Measurements from ENCODE around the gene METTL8. TPM values are rescaled to one million over a fixed set of nuclear protein-coding genes. Genes with fewer than 3 reads are reported as not detected.

The METTL8 gene
- total and polyA plus RNA-seq, 11 donors = 4.2 to 18.5 (median 9.0) TPM

DNA sequence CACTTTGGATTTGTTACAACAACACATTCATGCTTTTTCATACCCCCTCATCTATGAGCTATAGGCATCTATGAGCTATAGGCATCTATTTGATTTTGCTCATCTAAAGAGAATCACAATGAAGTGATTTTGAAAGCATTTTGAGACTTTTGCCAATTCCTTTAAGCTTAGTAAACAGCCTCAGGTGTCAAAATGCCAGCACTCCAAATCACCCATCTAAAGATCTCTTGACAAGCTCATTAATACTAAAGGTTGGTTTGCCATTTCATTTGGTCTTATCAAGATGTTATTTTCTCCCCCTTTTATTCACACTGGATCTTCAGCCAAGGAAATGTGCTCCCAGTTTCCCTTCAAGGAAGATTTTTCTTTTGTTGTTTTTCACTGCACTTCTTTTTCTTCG is 162.4 kb downstream of the METTL8 start:
- DNase-seq (no peak), ATAC-seq (no peak)
- peak overlapping the region in 1 of 12 donors; percentile 49 for H3K27ac ChIP-seq
- no peaks in the 10 kb centered on the region for H3K27me3 ChIP-seq
- TF ChIP-seq, protein P1, sequence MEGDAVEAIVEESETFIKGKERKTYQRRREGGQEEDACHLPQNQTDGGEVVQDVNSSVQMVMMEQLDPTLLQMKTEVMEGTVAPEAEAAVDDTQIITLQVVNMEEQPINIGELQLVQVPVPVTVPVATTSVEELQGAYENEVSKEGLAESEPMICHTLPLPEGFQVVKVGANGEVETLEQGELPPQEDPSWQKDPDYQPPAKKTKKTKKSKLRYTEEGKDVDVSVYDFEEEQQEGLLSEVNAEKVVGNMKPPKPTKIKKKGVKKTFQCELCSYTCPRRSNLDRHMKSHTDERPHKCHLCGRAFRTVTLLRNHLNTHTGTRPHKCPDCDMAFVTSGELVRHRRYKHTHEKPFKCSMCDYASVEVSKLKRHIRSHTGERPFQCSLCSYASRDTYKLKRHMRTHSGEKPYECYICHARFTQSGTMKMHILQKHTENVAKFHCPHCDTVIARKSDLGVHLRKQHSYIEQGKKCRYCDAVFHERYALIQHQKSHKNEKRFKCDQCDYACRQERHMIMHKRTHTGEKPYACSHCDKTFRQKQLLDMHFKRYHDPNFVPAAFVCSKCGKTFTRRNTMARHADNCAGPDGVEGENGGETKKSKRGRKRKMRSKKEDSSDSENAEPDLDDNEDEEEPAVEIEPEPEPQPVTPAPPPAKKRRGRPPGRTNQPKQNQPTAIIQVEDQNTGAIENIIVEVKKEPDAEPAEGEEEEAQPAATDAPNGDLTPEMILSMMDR (IDR thresholded peaks at IDR 0.05) = no peak
- intact Hi-C loops (cut with DNase I) = no loop called here
- 47 to 67% (median 63%) methylated on average over 1 of the region's 1 CpG for WGBS, 4 donors
- H3K4me1 ChIP-seq = peaks cover 0 to 9% (median 0%) of the 10 kb centered on the region in 12 donors
- H3K36me3 ChIP-seq = no peaks in the 10 kb centered on the region
- H3K9me3 ChIP-seq = no peaks in the 10 kb centered on the region
- no peak overlapping the region for H3K4me3 ChIP-seq

DNA sequence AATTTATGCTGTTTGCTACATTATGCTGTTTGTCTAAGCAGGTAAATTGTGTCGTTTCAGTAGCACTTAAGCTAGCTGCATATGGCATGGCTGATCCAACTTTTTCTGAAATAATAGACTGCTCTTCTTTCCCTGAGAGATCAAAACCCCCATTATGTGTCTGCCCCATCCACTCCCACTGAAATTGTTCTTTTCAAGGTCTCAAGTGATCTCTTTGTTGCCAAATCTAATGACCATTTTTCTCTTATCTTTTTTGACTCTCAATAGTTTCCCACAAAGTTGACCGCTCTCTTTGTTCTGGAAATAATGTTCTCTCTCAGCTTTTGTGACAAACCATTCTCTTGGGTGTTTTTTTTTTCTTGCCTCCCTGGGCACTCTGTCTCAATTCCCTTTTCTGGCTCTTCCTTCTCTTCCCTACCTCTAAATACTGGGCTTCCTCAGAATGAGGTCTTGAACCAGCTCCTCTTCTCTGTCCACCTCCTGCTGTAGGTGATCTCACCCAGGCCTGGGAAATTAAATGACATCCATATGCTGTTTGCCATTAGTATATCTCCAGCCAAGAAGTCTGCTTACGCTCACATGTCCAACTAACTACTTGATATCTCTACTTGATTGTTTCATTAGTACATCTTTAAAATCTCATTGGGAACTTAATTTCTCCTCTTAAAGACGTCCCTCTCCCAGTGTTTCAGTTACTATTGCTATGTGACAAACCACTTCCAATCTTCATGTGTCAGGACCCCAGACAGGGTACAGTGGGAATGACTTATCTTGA is 165.7 kb downstream of the METTL8 start:
- ATAC-seq (no peak), DNase-seq (no peak)
- no peak for TF ChIP-seq POLR2A (IDR thresholded peaks at IDR 0.05)
- TF ChIP-seq, protein P1 (IDR thresholded peaks at IDR 0.05) = no peak
- intact Hi-C loops (cut with DNase I) = no loop called here
- Histone ChIP-seq H3K9me3 (no peaks in the 10 kb centered on the region), H3K4me1 (peaks cover 0 to 9% (median 0%) of the 10 kb centered on the region in 12 donors), H3K4me3 (no peak overlapping the region), H3K27me3 (no peaks in the 10 kb centered on the region), H3K36me3 (no peaks in the 10 kb centered on the region), H3K27ac (no peak overlapping the region)
- WGBS, 4 donors = 76 to 84% (median 80%) methylated on average over 4 of the region's 4 CpGs

Other genes with a start within 250 kb of the METTL8 start
- gene DCAF17, start 236 bp upstream of the METTL8 start, total RNA-seq = 10 to 100 TPM in 1 of 9 donors, 1 to 10 TPM in 8; 5.9 to 16.7 (median 8.4) TPM
- gene DCAF17, start 236 bp upstream of the METTL8 start, polyA plus RNA-seq = 1 to 10 TPM; 2.2 to 3.8 TPM
- 100 to 1,000 TPM in 1 of 9 donors, 10 to 100 TPM in 8; 19.3 to 138 (median 49.9) TPM for gene CYBRD1, start 88.5 kb upstream of the METTL8 start, total RNA-seq
- gene CYBRD1, start 88.5 kb upstream of the METTL8 start, polyA plus RNA-seq = 10 to 100 TPM; 21.8 to 28.2 TPM